Lung (tissue), 12 donors: ENCODE measurements around the gene TMEM109. TPM values are rescaled to one million over a fixed set of nuclear protein-coding genes. Genes with fewer than 3 reads are reported as not detected.

Experiments
- ATAC-seq: fragments of 200-7000 bp; cut with Tn5 transposase; one replicate; pipeline ENCODE4 v1.9.1; 2020; ENCODE audit warnings: moderate number of reproducible peaks; ENCODE audit not compliant: insufficient read depth, low FRiP score
- DNase-seq, 3 donors: peaks; one replicate each; pipeline ENCODE4 v3.0.0-alpha.2; 2013 to 2017
- H3K27ac ChIP-seq, 2 donors: one replicate each; pipeline ENCODE4 v1.5.1; 2013; ENCODE audit warnings: mild to moderate bottlenecking in 2 of 2, moderate library complexity in 2 of 2, control low read depth in 1 of 2, inconsistent platforms in 1 of 2, low read depth in 1 of 2, low read length in 1 of 2
- H3K27me3 ChIP-seq, 3 donors: one replicate each; pipeline ENCODE4 v1.5.1; 2013; ENCODE audit warnings: low read length in 2 of 3; ENCODE audit not compliant: control insufficient read depth in 3 of 3, insufficient read depth in 3 of 3
- H3K36me3 ChIP-seq, 4 donors: one replicate each; pipeline ENCODE4 v1.5.1; 2013; ENCODE audit warnings: low read length in 4 of 4, mild to moderate bottlenecking in 1 of 4, moderate library complexity in 1 of 4; ENCODE audit not compliant: control insufficient read depth in 4 of 4, insufficient read depth in 4 of 4
- H3K4me1 ChIP-seq, 5 donors: one replicate each; pipeline ENCODE4 v1.5.1; 2013; ENCODE audit warnings: low read length in 5 of 5, mild to moderate bottlenecking in 2 of 5, moderate library complexity in 1 of 5; ENCODE audit not compliant: control insufficient read depth in 5 of 5, insufficient read depth in 5 of 5
- H3K4me3 ChIP-seq: one replicate; pipeline ENCODE4 v1.5.1; 2013; ENCODE audit warnings: mild to moderate bottlenecking, control low read depth, moderate library complexity
- H3K9ac ChIP-seq, 2 donors: one replicate each; pipeline ENCODE4 v1.5.1; 2013; ENCODE audit warnings: low read length in 2 of 2, control low read depth in 1 of 2; ENCODE audit not compliant: insufficient read depth in 1 of 2
- H3K9me3 ChIP-seq, 4 donors: one replicate each; pipeline ENCODE4 v1.5.1; 2013; ENCODE audit warnings: low read length in 3 of 4, mild to moderate bottlenecking in 1 of 4, moderate library complexity in 1 of 4; ENCODE audit not compliant: control insufficient read depth in 4 of 4, insufficient read depth in 3 of 4
- WGBS, 2 donors: extraction: QIAGEN DNeasy Blood & Tissue Kit; methylation state at CpG; one replicate each; pipeline ENCODE4 v1.1.7; 2013; 5-methylcytosine and 5-hydroxymethylcytosine counted together
- polyA plus RNA-seq, 2 donors: library from polyadenylated mRNA; stranded (reverse); fragments of 200-250 nt; gene quantifications; one replicate each; pipeline ENCODE4 v1.2.1, GENCODE V29; 2013
- total RNA-seq, 2 donors: library from RNA; depleted of rRNA in 1 of 2; stranded (reverse); fragments of >200 nt in 1 of 2; gene quantifications; one replicate each; pipeline ENCODE4 v1.2.1, GENCODE V29; 2014 to 2021
- TF ChIP-seq, protein P1 (sequence below): IDR thresholded peaks from 2 replicates; pipeline ENCODE4 v1.5.1; 2012; ENCODE audit warnings: mild to moderate bottlenecking; ENCODE audit errors: control extremely low read depth, extremely low read depth
- donor health status: control.
- donor health status: control.
- donor health status: Bipolar disorder and iron deficiency.
- donor health status: healthy.
- donor health status: DM: yes; HTN: yes; CAD: no.

The TMEM109 gene
- total and polyA plus RNA-seq, 4 donors, result 69.2 to 128 (median 99.3) TPM

DNA sequence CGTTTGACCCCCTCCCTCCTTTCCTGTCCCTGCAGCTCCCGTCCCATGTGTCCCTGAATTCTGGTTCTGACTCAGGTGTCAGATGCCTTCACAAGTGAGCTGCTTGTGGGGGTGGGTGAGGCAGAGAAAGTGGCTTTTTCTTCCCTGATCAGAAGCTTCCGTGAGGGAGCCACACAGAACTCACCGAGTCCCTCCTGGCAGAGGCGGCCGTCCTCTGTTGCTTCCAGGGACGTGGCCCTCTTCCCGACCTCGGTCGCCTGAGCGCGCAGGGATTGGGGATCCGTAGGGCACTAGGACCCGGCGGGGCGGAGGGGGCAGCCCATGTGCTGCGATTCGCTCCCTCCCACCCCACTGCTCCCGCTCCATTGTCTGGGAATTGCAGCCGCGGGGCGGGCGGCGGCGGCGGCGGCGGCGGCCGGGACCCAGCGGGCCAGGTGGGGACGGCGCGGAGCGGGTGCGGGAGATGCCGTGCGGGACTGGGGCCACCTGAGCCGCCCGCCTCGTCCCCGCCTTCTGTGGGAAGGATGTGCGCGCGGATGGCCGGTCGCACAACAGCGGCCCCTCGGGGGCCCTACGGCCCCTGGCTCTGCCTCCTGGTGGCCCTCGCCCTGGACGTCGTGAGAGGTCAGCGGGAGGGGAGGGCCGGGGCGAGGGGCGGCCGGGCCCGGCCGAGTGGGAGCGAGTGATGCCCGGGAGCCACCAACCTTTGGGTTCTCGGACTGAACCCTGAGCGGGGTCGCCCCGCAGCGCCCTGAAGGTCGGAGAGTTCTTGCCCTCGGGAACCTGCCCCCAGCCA, 10.3 kb downstream of the TMEM109 start, which contains the start of gene TMEM132A:
Gene TMEM132A (plus strand): TSS at position 351 of the 796 bp plus-strand sequence. CDS start 174 bp downstream, at position 525.
- H3K4me3 ChIP-seq, result peak within 1 kb of the TSS; percentile 51
- peaks cover 9 to 30% (median 16%) of the 10 kb centered on the region in 4 donors for H3K36me3 ChIP-seq
- no peak within 1 kb of the TSS for H3K27ac ChIP-seq
- H3K9me3 ChIP-seq, result peaks cover 0 to 3% (median 0%) of the 10 kb centered on the region in 4 donors
- DNase-seq (peak; percentile 77 to 83 (median 82)), ATAC-seq (peak; percentile 90)
- WGBS, 2 donors, result 1% methylated on average over 43 to 69 of the region's 69 CpGs
- H3K9ac ChIP-seq, result no peak within 1 kb of the TSS
- H3K4me1 ChIP-seq, result peaks cover 0 to 16% (median 0%) of the 10 kb centered on the region in 5 donors
- H3K27me3 ChIP-seq, result no peaks in the 10 kb centered on the region
- TF ChIP-seq, protein P1, sequence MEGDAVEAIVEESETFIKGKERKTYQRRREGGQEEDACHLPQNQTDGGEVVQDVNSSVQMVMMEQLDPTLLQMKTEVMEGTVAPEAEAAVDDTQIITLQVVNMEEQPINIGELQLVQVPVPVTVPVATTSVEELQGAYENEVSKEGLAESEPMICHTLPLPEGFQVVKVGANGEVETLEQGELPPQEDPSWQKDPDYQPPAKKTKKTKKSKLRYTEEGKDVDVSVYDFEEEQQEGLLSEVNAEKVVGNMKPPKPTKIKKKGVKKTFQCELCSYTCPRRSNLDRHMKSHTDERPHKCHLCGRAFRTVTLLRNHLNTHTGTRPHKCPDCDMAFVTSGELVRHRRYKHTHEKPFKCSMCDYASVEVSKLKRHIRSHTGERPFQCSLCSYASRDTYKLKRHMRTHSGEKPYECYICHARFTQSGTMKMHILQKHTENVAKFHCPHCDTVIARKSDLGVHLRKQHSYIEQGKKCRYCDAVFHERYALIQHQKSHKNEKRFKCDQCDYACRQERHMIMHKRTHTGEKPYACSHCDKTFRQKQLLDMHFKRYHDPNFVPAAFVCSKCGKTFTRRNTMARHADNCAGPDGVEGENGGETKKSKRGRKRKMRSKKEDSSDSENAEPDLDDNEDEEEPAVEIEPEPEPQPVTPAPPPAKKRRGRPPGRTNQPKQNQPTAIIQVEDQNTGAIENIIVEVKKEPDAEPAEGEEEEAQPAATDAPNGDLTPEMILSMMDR, result no peak

DNA sequence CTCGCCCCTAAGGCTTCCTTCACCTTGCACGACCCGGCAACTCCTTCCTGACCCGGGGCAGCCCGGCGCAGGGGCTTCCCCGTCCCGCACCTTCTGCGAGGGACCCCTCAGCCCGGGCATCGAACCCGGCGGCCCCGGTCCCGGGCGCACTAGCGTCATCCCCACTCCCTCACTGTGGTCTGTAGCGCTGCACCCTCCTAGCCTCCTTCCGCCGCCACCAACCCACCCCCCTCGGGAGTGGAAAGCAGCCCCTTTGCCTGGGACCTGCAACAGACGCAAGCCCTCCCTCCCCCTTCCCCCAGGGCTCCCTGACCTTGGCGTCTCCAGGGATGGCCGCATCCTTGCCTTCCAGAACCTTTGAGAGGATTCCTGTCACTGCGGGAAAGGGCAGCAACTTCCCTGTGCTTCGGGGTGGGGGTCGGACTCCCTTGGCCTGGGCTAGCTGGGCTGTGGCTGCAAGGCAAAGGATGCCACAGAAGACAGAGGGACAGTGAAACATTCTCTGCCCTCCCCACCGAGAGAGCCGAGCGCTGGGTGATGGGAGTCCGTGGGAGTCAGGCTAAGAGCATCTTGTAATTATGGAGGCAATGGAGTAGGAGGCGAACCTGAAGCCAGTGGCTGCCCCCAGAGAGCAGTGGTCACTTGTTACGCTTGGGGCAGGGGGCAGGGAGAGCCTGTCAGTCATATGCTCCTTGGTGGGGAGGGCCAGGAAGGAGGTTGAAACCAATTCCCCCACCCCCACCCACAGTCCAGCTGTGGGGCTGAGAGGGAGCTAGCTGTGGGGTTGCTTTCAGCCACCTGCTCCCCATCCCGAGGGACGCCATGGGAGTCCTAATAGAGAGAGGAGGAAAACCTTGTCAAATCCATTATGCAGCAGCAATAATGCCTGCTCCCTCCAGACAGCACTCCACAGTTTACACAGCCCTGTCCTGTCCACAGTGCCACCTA, 11.2 kb downstream of the TMEM109 start:
- WGBS, 2 donors, result 5 to 6% methylated on average over 31 to 35 of the region's 35 CpGs
- Histone ChIP-seq H3K4me1 (peaks cover 0 to 16% (median 0%) of the 10 kb centered on the region in 5 donors), H3K27me3 (no peaks in the 10 kb centered on the region), H3K36me3 (peaks cover 9 to 28% (median 15%) of the 10 kb centered on the region in 4 donors), H3K9me3 (peaks cover 0 to 3% (median 0%) of the 10 kb centered on the region in 4 donors), H3K4me3 (peak overlapping the region; percentile 51), H3K9ac (no peak overlapping the region), H3K27ac (no peak overlapping the region)
- ATAC-seq (no peak), DNase-seq (peak in 2 of 3 donors; percentile 21 to 24)
- TF ChIP-seq, protein P1, result no peak

DNA sequence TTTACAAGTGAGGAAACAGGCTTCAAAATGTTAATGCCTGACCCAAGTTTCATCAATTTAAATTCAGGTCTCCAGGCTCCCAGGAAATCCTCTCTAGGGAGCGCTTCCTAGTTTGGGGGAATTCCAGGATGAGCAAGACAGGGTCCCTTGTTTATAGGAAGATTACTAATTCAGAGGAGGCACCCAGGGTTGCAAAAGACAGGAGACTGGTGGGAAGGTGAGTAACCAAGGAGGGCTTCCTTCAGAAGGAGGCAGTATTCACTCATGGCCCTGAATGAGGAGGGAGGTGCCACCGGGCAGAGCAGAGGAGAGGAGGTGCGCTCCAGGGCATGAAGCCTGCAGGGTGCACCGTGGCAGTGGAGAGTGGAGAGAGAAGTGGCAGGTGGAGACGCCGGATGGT, 11.9 kb downstream of the TMEM109 start:
- ATAC-seq (no peak), DNase-seq (no peak)
- Histone ChIP-seq H3K36me3 (peaks cover 5 to 22% (median 11%) of the 10 kb centered on the region in 4 donors), H3K9ac (no peak overlapping the region), H3K4me1 (peaks cover 0 to 16% (median 0%) of the 10 kb centered on the region in 5 donors), H3K9me3 (peaks cover 0 to 3% (median 0%) of the 10 kb centered on the region in 4 donors), H3K4me3 (no peak overlapping the region), H3K27me3 (no peaks in the 10 kb centered on the region), H3K27ac (no peak overlapping the region)
- 67 to 77% methylated on average over 6 of the region's 6 CpGs for WGBS, 2 donors
- TF ChIP-seq, protein P1, result no peak
